Spleen (tissue), 11 donors: ENCODE results near the gene TBL1XR1. TPM values are rescaled to one million over a fixed set of nuclear protein-coding genes. Genes with fewer than 3 reads are reported as not detected.
"Not testable (repeated sequence)": the region's sequence is repeated elsewhere in the genome, so short reads cannot be mapped to it uniquely, and the experiment has no call there.

ENCODE experiments used
- DNase-seq: peaks from one replicate; pipeline ENCODE4 v3.0.0-alpha.2; 2020
- H3K27ac ChIP-seq, 8 donors: fragments of 200-600 bp; sonication (generic) in 7 of 8; 1 replicate in 4 of 8; 2 replicates in 4 of 8; pipeline versions ENCODE4 v1.5.0 to v1.8.0; 2016 to 2021; ENCODE audit warnings: inconsistent platforms in 4 of 8, mild to moderate bottlenecking in 4 of 8, moderate library complexity in 1 of 8
- H3K27me3 ChIP-seq, 7 donors: fragments of 200-600 bp; sonication (generic) in 6 of 7; replicated peaks in 1 of 7; 1 replicate in 4 of 7; 2 replicates in 3 of 7; pipeline versions ENCODE4 v1.5.0 to v1.8.0; 2016 to 2021; ENCODE audit warnings: inconsistent platforms in 3 of 7, mild to moderate bottlenecking in 1 of 7
- H3K36me3 ChIP-seq, 6 donors: fragments of 200-600 bp; sonication (generic) in 5 of 6; 1 replicate in 4 of 6; 2 replicates in 2 of 6; pipeline versions ENCODE4 v1.5.0 to v1.8.0; 2016 to 2021; ENCODE audit warnings: inconsistent platforms in 2 of 6
- H3K4me1 ChIP-seq, 6 donors: fragments of 200-600 bp; sonication (generic) in 5 of 6; 1 replicate in 3 of 6; 2 replicates in 3 of 6; pipeline versions ENCODE4 v1.5.0 to v1.8.0; 2016 to 2021; ENCODE audit warnings: inconsistent platforms in 3 of 6
- H3K4me3 ChIP-seq, 8 donors: fragments of 200-600 bp; sonication (generic) in 7 of 8; 1 replicate in 4 of 8; 2 replicates in 4 of 8; pipeline versions ENCODE4 v1.5.0 to v1.8.0; 2016 to 2021; ENCODE audit warnings: inconsistent platforms in 4 of 8, mild to moderate bottlenecking in 4 of 8, moderate library complexity in 2 of 8
- H3K9me3 ChIP-seq, 8 donors: fragments of 200-600 bp; sonication (generic) in 7 of 8; 1 replicate in 4 of 8; 2 replicates in 4 of 8; pipeline versions ENCODE4 v1.5.0 to v1.8.0; 2016 to 2021; ENCODE audit warnings: inconsistent platforms in 4 of 8
- CTCF ChIP-seq, 11 experiments: fragments of 200-600 bp in 7 of 11; fragments of 450-650 bp in 4 of 11; sonication (generic) in 4 of 11; IDR thresholded peaks in 8 of 11; conservative IDR thresholded peaks in 3 of 11; 1 replicate in 7 of 11; 2 replicates in 4 of 11; pipeline versions ENCODE4 v1.4.0 to v1.8.0; 2016 to 2021; ENCODE audit warnings: antibody characterized with exemption in 11 of 11, inconsistent platforms in 4 of 11, mild to moderate bottlenecking in 1 of 11
- POLR2A ChIP-seq, 3 donors: fragments of 450-650 bp; IDR thresholded peaks; one replicate each; pipeline ENCODE4 v1.5.1; 2017; ENCODE audit warnings: antibody characterized with exemption in 3 of 3, mild to moderate bottlenecking in 1 of 3
- POLR2AphosphoS5 ChIP-seq, 3 donors: sonication (generic); formaldehyde crosslinking; IDR thresholded peaks; one replicate each; pipeline ENCODE4 v1.5.1; 2017; ENCODE audit warnings: antibody characterized with exemption in 3 of 3
- WGBS, 5 donors: extraction: QIAGEN DNeasy Blood & Tissue Kit in 3 of 5; methylation state at CpG; one replicate each; pipeline versions ENCODE4 v1.1.5 to v1.1.7; 2013 to 2018; 5-methylcytosine and 5-hydroxymethylcytosine counted together
- intact Hi-C: fragments of 100-400 bp; cut with DNase I; formaldehyde crosslinking; loops from one replicate; pipeline ENCODE4 v1.15.0; 2023; ENCODE audit warnings: low total_unique reads
- polyA plus RNA-seq, 3 donors: library from polyadenylated mRNA; stranded (reverse); fragments of 200-250 nt; gene quantifications; one replicate each; pipeline ENCODE4 v1.2.1, GENCODE V29; 2013
- total RNA-seq, 7 donors: library from RNA; depleted of rRNA in 3 of 7; stranded (reverse); fragments of >200 nt in 3 of 7; fragmentation: NEBNext Ultra II Directional in 4 of 7; extraction: Animal tissue kit (Norgen Biotek cat#: 25700) in 4 of 7; gene quantifications; one replicate each; pipeline versions ENCODE4 v1.1.0 to v1.2.1, GENCODE V29; 2016 to 2021
- donor health status: healthy with polysubstance abuse.
- donor health status: DM: no; HTN: no; CAD: no; lungs with moderate emphysema.
- donor health status: DM: no; HTN: no; CAD: no.
- donor health status: Bipolar disorder and iron deficiency.
- donor health status: healthy.
- donor health status: DM: no; HTN: no; CAD: no.
- donor health status: DM: yes; HTN: yes; CAD: no.

TBL1XR1 gene
- total and polyA plus RNA-seq, 10 donors: 32.4 to 168 (median 97.2) TPM

- H3K36me3 ChIP-seq: no peaks in the 10 kb centered on the region
- peak overlapping the region in 6 of 8 donors; percentile 22 to 47 (median 34) for H3K27ac ChIP-seq
- H3K27me3 ChIP-seq: no peaks in the 10 kb centered on the region
- intact Hi-C loops: loop anchor here (10.0 kb wide), 1 partner anchor 136 kb away; no protein-coding TSS in a partner anchor
- DNase-seq: no peak
- TF ChIP-seq POLR2A (IDR thresholded peaks at IDR 0.05) (no peak), POLR2AphosphoS5 (IDR thresholded peaks at IDR 0.05) (no peak), CTCF (IDR thresholded peaks at IDR 0.05 in 8 of 11, conservative IDR thresholded peaks at IDR 0.05 in 3 of 11) (no peak)
- H3K9me3 ChIP-seq: no peaks in the 10 kb centered on the region
- peaks cover 31 to 99% (median 72%) of the 10 kb centered on the region in 6 donors for H3K4me1 ChIP-seq
- H3K4me3 ChIP-seq: peak overlapping the region in 1 of 8 donors; percentile 0
- WGBS, 5 donors: 54 to 57% (median 55%) methylated on average over 5 of the region's 5 CpGs
Measured at GRCh38 chr3:177190756-177191681, 6.3 kb downstream of the TBL1XR1 start.

GRCh38 chr3:177190184-177190583 lies 7.1 kb downstream of the TBL1XR1 start:
- not testable (repeated sequence) for H3K9me3 ChIP-seq, H3K4me3 ChIP-seq, DNase-seq, H3K27me3 ChIP-seq, H3K36me3 ChIP-seq
- H3K4me1 ChIP-seq: peaks cover 31 to 100% (median 79%) of the 10 kb centered on the region in 6 donors
- 85 to 97% (median 94%) methylated on average over 5 of the region's 5 CpGs for WGBS, 5 donors
- intact Hi-C loops: loop anchor here (10.0 kb wide), 1 partner anchor 135 kb away; no protein-coding TSS in a partner anchor
- peak overlapping the region in 1 of 8 donors; percentile 45 for H3K27ac ChIP-seq

- H3K4me3 ChIP-seq, H3K36me3 ChIP-seq, H3K9me3 ChIP-seq, intact Hi-C loops, DNase-seq, H3K27ac ChIP-seq, H3K27me3 ChIP-seq: not testable (repeated sequence)
- H3K4me1 ChIP-seq: peaks cover 18 to 100% (median 77%) of the 10 kb centered on the region in 6 donors
- 78 to 91% (median 87%) methylated on average over 4 of the region's 4 CpGs for WGBS, 5 donors
Measured at GRCh38 chr3:177188325-177188724, 9.0 kb downstream of the TBL1XR1 start.

- no peak overlapping the region for H3K4me3 ChIP-seq
- TF ChIP-seq POLR2A (IDR thresholded peaks at IDR 0.05) (no peak), CTCF (IDR thresholded peaks at IDR 0.05 in 8 of 11, conservative IDR thresholded peaks at IDR 0.05 in 3 of 11) (no peak), POLR2AphosphoS5 (IDR thresholded peaks at IDR 0.05) (no peak)
Measured at GRCh38 chr3:177186306-177186705, 11.0 kb downstream of the TBL1XR1 start.

GRCh38 chr3:177185035-177185574 lies 12.2 kb downstream of the TBL1XR1 start:
- Histone ChIP-seq H3K4me1 (peaks cover 5 to 100% (median 77%) of the 10 kb centered on the region in 6 donors), H3K36me3 (no peaks in the 10 kb centered on the region), H3K4me3 (no peak overlapping the region), H3K27ac (no peak overlapping the region), H3K27me3 (no peaks in the 10 kb centered on the region), H3K9me3 (no peaks in the 10 kb centered on the region)
- WGBS, 5 donors: 77 to 93% (median 82%) methylated on average over 7 of the region's 7 CpGs
- intact Hi-C loops: no loop called here
- DNase-seq: no peak
- TF ChIP-seq POLR2AphosphoS5 (IDR thresholded peaks at IDR 0.05) (no peak), POLR2A (IDR thresholded peaks at IDR 0.05) (no peak), CTCF (IDR thresholded peaks at IDR 0.05 in 8 of 11, conservative IDR thresholded peaks at IDR 0.05 in 3 of 11) (no peak)

More at GRCh38 chr3:177186306-177186705, 11.0 kb downstream of the TBL1XR1 start:
- DNase-seq: no peak
- no peak overlapping the region for H3K27ac ChIP-seq
- no peaks in the 10 kb centered on the region for H3K36me3 ChIP-seq
- intact Hi-C loops: no loop called here
- H3K27me3 ChIP-seq: no peaks in the 10 kb centered on the region
- WGBS, 5 donors: 75 to 88% (median 81%) methylated on average over 1 of the region's 1 CpG
- peaks cover 11 to 100% (median 77%) of the 10 kb centered on the region in 6 donors for H3K4me1 ChIP-seq
- no peaks in the 10 kb centered on the region for H3K9me3 ChIP-seq

GRCh38 chr3:177184602-177185001 lies 12.7 kb downstream of the TBL1XR1 start:
- H3K4me3 ChIP-seq, H3K27ac ChIP-seq, intact Hi-C loops, H3K9me3 ChIP-seq, H3K36me3 ChIP-seq, H3K27me3 ChIP-seq, DNase-seq: not testable (repeated sequence)
- H3K4me1 ChIP-seq: peaks cover 5 to 100% (median 81%) of the 10 kb centered on the region in 6 donors
- WGBS, 5 donors: 77 to 90% (median 85%) methylated on average over 3 of the region's 3 CpGs
